ENCODE measurements around the gene CTRB1. TPM values are rescaled to one million over a fixed set of nuclear protein-coding genes. Genes with fewer than 3 reads are reported as not detected.

CTRB1 gene
- total RNA-seq, 1 experiment from 2014 or later = not detected

DNA sequence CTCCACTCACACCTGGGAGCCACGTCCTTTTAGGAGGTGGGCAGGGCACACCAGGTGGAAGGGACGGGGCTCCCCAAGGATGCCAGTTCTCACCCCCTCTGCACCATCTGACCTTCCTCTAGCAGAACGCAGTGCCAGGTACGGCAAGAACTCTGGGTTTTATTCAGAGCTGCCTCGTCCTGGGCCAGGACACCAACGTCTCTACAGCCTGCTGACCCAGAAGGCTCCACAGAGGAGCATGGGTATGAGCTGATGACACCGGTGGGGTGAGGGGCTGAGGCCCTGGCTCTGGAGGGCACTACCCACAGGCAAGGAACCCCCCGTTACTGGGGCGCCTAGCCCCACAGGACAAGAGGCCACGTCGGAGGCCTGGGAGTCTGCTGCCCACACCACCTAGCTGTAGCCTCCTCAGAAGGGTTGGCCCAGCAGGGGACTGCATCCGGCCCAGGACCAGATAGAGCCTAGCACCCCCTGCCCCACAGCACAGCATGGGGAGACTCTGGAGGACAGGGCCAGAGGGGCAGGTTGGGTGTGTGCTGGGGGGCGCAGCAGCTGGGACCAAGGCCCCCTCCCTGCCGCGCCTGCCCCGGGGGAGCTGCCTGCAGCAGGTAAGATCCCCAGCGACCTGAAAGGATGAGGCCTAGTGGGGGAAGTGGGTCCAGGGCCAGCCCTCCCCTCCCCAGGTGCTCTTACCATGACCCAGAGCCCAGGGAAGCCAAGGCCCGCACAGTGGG, 18.8 kb downstream of the CTRB1 start:
- Mint-ChIP-seq H3K4me3 (no peak overlapping the region), H3K27me3 (ENCODE audit: low read depth) (no peaks in the 10 kb centered on the region), H3K4me1 (peaks cover 6 to 21% of the 10 kb centered on the region in 2 experiments), H3K9me3 (no peaks in the 10 kb centered on the region), H3K36me3 (ENCODE audit: insufficient read depth in 1 of 3, low read depth in 3 of 3) (peaks cover 41 to 64% (median 57%) of the 10 kb centered on the region in 3 experiments; a peak in 6 of 7 replicates), H3K27ac (peak overlapping the region in 1 of 3 experiments; percentile 63; a peak in 1 of 7 replicates)
- Histone ChIP-seq H3K27me3 (ENCODE audit: insufficient read depth, low read length) (no peaks in the 10 kb centered on the region), H4K20me1 (ENCODE audit: control insufficient read depth, insufficient read depth, insufficient read length) (no peaks in the 10 kb centered on the region), H2BK5ac (ENCODE audit: insufficient read length, low read length) (no peak overlapping the region), H3T11ph (ENCODE audit: low read length) (no peak overlapping the region), H3K79me1 (ENCODE audit: insufficient read depth, low read depth, low read length, poor library complexity, severe bottlenecking) (no peaks in the 10 kb centered on the region), H3K14ac (ENCODE audit: insufficient read depth, low read length) (no peak overlapping the region), H3K56ac (ENCODE audit: insufficient read length, low read depth, low read length) (no peak overlapping the region), H2AFZ (ENCODE audit: low read length) (no peak overlapping the region), H3K4ac (ENCODE audit: low read depth, low read length) (no peak overlapping the region), H3K79me2 (ENCODE audit: insufficient read depth, low read length) (peaks cover 10% of the 10 kb centered on the region; the same call in 1 of the 2 replicates), H2BK20ac (ENCODE audit: low read depth, low read length, poor library complexity, severe bottlenecking) (no peak overlapping the region), H3K23me2 (ENCODE audit: insufficient read length, low read depth, low read length, poor library complexity, severe bottlenecking) (no peaks in the 10 kb centered on the region), H2BK12ac (ENCODE audit: insufficient read length, low read depth, low read length) (no peak overlapping the region), H3K4me2 (ENCODE audit: insufficient read depth, insufficient read length, low read length) (no peak overlapping the region), H2BK120ac (ENCODE audit: low read depth, low read length, poor library complexity, severe bottlenecking) (no peak overlapping the region), H3K27ac (ENCODE audit: insufficient read length, low read depth, low read length) (no peak overlapping the region), H2AK5ac (ENCODE audit: insufficient read length, low read length) (no peak overlapping the region), H3K4me1 (ENCODE audit: insufficient read depth, low read length) (no peaks in the 10 kb centered on the region), H4K5ac (ENCODE audit: insufficient read length, low read depth, low read length) (no peak overlapping the region), H2BK15ac (ENCODE audit: low read depth, low read length) (no peak overlapping the region), H4K8ac (replicated peaks; ENCODE audit: insufficient read length, low read depth, low read length) (no peak overlapping the region), H3K9ac (ENCODE audit: extremely low read depth, insufficient read length, low read length) (no peak overlapping the region), H4K91ac (ENCODE audit: insufficient read length, low read depth, low read length) (no peak overlapping the region), H3K9me3 (ENCODE audit: control insufficient read depth, low read depth, low read length) (no peaks in the 10 kb centered on the region), H3K23ac (ENCODE audit: insufficient read length, low read depth, low read length) (no peak overlapping the region), H3K18ac (ENCODE audit: insufficient read length, low read depth, low read length) (no peak overlapping the region)
- no CpG with 5 or more reads among the region's 18 CpGs for WGBS (ENCODE audit: extremely low coverage, insufficient read length, low lambda C conversion rate)
- peak; percentile 25 for DNase-seq
- TF ChIP-seq, protein P1, sequence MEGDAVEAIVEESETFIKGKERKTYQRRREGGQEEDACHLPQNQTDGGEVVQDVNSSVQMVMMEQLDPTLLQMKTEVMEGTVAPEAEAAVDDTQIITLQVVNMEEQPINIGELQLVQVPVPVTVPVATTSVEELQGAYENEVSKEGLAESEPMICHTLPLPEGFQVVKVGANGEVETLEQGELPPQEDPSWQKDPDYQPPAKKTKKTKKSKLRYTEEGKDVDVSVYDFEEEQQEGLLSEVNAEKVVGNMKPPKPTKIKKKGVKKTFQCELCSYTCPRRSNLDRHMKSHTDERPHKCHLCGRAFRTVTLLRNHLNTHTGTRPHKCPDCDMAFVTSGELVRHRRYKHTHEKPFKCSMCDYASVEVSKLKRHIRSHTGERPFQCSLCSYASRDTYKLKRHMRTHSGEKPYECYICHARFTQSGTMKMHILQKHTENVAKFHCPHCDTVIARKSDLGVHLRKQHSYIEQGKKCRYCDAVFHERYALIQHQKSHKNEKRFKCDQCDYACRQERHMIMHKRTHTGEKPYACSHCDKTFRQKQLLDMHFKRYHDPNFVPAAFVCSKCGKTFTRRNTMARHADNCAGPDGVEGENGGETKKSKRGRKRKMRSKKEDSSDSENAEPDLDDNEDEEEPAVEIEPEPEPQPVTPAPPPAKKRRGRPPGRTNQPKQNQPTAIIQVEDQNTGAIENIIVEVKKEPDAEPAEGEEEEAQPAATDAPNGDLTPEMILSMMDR (conservative IDR thresholded peaks at IDR 0.05) = no peak

Measured in H9 (cell line).